RWPE1 (cell line): Measurements from ENCODE around the gene CDK5.

Experiments used
- CTCF ChIA-PET: fragments of 350-600 bp; sonication (Branson Sonifier 250); formaldehyde crosslinking; extraction: SDS; loops from one replicate; lab custom pipeline; 2021; lab: Yijun Ruan, JAX
- POLR2A ChIA-PET: fragments of 400-600 bp; formaldehyde crosslinking; extraction: SDS; loops from one replicate; lab custom pipeline; 2020; ENCODE audit warnings: antibody characterized with exemption; ENCODE audit not compliant: low non-redundant PET; lab: Yijun Ruan, JAX
- DNase-seq: peaks from one replicate; pipeline ENCODE4 v3.0.0; 2012; ENCODE audit warnings: low spot score
- H3K27ac ChIP-seq: fragments of 450-650 bp; 2 replicates; pipeline ENCODE4 v1.5.1; 2017
- TF ChIP-seq, protein P1 (sequence below): fragments of 450-650 bp; conservative IDR thresholded peaks from 2 replicates; pipeline ENCODE4 v1.5.1; 2017; ENCODE audit warnings: low read depth, mild to moderate bottlenecking

The CDK5 gene

DNA sequence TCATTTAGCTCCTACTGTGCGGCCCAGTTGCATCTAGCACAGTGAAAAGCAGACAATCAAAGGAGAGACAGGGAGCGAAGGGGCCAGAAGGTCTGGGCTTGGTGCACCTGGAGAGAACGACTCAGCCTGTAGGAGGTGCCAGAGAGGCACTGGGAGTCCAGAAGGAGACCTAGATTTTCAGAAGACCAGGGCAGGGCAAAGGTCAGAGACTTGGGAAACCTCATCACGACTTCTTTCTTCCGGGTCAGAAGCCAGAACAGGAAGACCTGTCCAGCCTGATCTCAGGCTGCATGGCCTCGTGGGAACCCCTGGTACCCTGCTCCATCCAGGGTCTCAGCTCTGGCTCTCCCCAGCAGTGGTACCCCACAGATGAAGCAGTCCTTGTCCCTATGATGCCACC, 33.7 kb upstream of the CDK5 start:
- CTCF ChIA-PET = no interaction called here
- no peak for DNase-seq

DNA sequence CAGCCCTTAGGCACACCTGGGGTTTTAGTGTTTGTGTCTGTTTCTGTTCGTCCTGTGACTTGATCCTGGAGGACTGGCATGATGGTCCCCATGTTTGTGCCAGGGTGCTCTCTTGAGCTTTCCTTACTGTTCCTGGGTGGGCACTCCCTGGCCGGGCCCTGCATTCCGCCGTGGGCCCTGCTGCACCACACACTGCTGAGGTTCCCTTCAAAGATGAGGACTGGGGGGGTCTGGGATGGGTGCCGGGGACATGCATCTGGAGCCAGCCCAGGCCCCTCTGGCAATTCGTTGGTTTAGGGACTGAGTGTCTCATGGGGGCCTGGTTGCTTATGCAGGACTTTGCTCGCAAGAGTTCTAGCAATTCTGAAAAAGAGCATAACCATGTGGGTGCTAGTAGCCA, 33.3 kb upstream of the CDK5 start:
- no peak for DNase-seq
- TF ChIP-seq, protein P1, sequence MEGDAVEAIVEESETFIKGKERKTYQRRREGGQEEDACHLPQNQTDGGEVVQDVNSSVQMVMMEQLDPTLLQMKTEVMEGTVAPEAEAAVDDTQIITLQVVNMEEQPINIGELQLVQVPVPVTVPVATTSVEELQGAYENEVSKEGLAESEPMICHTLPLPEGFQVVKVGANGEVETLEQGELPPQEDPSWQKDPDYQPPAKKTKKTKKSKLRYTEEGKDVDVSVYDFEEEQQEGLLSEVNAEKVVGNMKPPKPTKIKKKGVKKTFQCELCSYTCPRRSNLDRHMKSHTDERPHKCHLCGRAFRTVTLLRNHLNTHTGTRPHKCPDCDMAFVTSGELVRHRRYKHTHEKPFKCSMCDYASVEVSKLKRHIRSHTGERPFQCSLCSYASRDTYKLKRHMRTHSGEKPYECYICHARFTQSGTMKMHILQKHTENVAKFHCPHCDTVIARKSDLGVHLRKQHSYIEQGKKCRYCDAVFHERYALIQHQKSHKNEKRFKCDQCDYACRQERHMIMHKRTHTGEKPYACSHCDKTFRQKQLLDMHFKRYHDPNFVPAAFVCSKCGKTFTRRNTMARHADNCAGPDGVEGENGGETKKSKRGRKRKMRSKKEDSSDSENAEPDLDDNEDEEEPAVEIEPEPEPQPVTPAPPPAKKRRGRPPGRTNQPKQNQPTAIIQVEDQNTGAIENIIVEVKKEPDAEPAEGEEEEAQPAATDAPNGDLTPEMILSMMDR = no peak
- H3K27ac ChIP-seq = peak overlapping the region; percentile 90; the same call in 1 of the 2 replicates
- POLR2A ChIA-PET = no interaction called here
- CTCF ChIA-PET = interaction anchor here (1.0 kb wide), 1 partner anchor 82 kb away, joined by 3 read pairs; no protein-coding TSS in a partner anchor

More for the DNA sequence above, 33.7 kb upstream of the CDK5 start:
- TF ChIP-seq, protein P1 = peak; percentile 47
- H3K27ac ChIP-seq = peak overlapping the region; percentile 90; the same call in 1 of the 2 replicates
- POLR2A ChIA-PET = no interaction called here

DNA sequence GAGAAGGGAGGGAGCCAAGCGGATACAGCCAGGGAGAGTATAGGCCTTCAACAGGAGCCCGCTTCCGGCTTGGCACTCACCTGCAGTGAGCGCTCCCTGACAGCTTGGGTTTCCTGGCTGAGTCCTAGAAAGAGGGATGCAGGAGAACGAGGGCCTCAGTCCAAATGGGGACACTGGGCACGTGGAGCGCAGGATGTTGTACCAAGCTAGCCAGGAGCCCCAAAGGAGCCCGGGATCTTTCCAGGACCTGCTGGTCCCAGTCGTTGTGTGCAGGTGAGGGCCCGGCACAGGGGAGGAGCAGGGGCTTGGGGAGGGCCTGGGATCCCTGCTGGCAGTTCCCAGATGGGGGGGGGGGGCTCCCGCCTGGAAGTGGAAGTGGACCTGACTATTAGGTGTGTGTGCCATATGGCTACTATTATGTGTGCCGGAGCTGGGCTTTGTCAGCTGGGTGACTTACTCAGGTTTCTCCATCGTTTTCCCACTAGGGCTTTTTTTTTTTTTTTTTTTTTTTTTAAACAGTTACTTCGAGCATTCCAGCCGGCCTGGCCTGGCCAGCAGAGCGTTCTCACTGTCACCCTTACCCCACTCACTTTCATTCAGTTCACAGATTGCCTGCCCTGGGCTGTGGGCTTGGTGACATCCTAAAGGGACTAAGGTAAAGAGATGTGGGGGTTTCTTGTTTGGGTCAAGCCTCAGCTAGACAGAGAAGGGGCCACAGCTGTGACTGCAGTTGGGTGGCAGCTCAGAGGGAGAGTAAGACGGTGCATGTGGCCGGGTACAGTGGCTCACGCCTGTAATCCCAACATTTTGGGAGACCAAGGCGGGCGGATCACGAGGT, 32.4 kb upstream of the CDK5 start:
- CTCF ChIA-PET = interaction anchor here (0.6 to 3.7 kb wide), 7 partner anchors 18 to 181 kb away, joined by 3 to 17 read pairs (median 3); no protein-coding TSS in a partner anchor
- TF ChIP-seq, protein P1 = no peak
- peak overlapping the region; percentile 90 for H3K27ac ChIP-seq
- no peak for DNase-seq
- POLR2A ChIA-PET = no interaction called here

GRCh38 chr7:151088856-151089699, 31.4 kb upstream of the CDK5 start:
- peak overlapping the region; percentile 90 for H3K27ac ChIP-seq
- TF ChIP-seq, protein P1 = no peak
- ChIA-PET POLR2A (no interaction called here), CTCF (interaction anchor here (0.6 to 3.7 kb wide), 2 partner anchors 22 to 56 kb away, joined by 4 to 17 read pairs; no protein-coding TSS in a partner anchor)
- peak; percentile 21 for DNase-seq

DNA sequence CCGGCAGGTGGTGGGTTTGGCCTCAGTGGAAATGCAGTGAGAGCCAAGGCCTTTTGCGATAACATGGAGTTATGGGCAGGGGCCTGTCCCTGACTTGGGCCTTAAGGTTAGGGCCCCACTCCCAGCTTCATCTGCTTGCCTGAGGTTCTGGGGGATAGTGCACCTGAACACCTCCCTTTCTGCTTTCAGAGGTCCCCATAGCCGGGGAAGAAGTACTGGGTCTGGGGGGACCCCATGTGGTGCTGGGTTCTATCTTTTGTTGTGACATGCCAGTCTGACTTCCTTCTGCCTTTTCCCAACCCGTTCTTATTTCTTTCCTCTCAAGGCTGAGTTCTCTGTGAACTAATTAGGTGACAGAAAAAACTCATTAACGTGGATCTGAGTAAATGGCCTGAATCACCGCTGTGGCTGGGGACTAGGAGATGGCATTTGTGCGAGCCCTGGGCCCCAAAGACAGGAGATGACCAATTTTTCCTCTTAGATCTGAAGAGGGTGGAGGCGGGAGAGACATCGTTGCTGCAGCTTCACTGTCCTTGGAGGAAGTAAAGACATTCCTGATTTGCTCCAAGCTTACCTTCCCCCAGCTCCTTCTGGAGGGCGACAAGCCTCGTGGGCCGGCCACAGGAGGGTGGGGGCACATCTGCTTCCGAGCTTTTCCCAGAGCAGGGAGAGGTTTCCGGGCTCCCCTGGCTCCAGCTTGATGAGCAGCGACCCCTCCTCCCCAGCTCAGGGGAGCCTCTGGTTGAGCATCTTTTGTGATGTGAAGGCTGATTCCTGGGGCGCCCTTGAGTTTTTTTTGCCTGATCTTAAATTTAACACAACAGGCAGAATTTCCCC, 30.5 kb upstream of the CDK5 start:
- TF ChIP-seq, protein P1 = no peak
- CTCF ChIA-PET = interaction anchor here (1.3 to 3.7 kb wide), 2 partner anchors 23 to 71 kb away, joined by 3 to 17 read pairs; no protein-coding TSS in a partner anchor
- POLR2A ChIA-PET = no interaction called here
- peak overlapping the region; percentile 90 for H3K27ac ChIP-seq
- DNase-seq = no peak
